ENCODE measurements around the gene SYNDIG1. TPM values are rescaled to one million over a fixed set of nuclear protein-coding genes. Genes with fewer than 3 reads are reported as not detected.

The SYNDIG1 gene
- polyA plus RNA-seq, 1 donor from 2014 or later: 0.22 TPM

- TF ChIP-seq EZH2 (IDR thresholded peaks at IDR 0.05; ENCODE audit: borderline replicate concordance, insufficient read depth, low read length, poor library complexity, severe bottlenecking): no peak
These were observed 49.6 kb upstream of the SYNDIG1 start (continued) for GRCh38 chr20:24419786-24420185.

- no peaks in the 10 kb centered on the region for H3K79me2 ChIP-seq (replicated peaks; ENCODE audit: insufficient read depth, low read length)
- no peaks in the 10 kb centered on the region for H3K36me3 ChIP-seq (ENCODE audit: insufficient read depth, low read length)
- H2AFZ ChIP-seq (ENCODE audit: low read depth, low read length): no peak overlapping the region
- H3F3A ChIP-seq (ENCODE audit: insufficient read depth, low read length, poor library complexity, severe bottlenecking): no peaks in the 10 kb centered on the region
- H3K4me3 ChIP-seq (ENCODE audit: low read length): no peak overlapping the region
- no peaks in the 10 kb centered on the region for H3K9me3 ChIP-seq (ENCODE audit: low read length)
- TF ChIP-seq REST (IDR thresholded peaks at IDR 0.05; ENCODE audit: borderline replicate concordance): no peak
- TF ChIP-seq MXI1 (conservative IDR thresholded peaks at IDR 0.05; ENCODE audit: poor library complexity, severe bottlenecking): no peak
- no peak for TF ChIP-seq RAD21 (conservative IDR thresholded peaks at IDR 0.05)
- no peak for TF ChIP-seq EP300 (conservative IDR thresholded peaks at IDR 0.05; ENCODE audit: poor library complexity, severe bottlenecking)
- no peak for TF ChIP-seq SMC3 (conservative IDR thresholded peaks at IDR 0.05; ENCODE audit: poor library complexity)
- TF ChIP-seq POLR2AphosphoS5 (IDR thresholded peaks at IDR 0.05): no peak
- no peak for TF ChIP-seq CTCF (IDR thresholded peaks at IDR 0.05; ENCODE audit: poor library complexity, severe bottlenecking)
- TF ChIP-seq EZH2 (IDR thresholded peaks at IDR 0.05; ENCODE audit: borderline replicate concordance, insufficient read depth, low read length, poor library complexity, severe bottlenecking): no peak
- no peak for TF ChIP-seq TAF1 (IDR thresholded peaks at IDR 0.05; ENCODE audit: low read depth)
- no peaks in the 10 kb centered on the region for H4K20me1 ChIP-seq (ENCODE audit: insufficient read depth)
- H3K27ac ChIP-seq (ENCODE audit: low read length): no peak overlapping the region
- H3K27me3 ChIP-seq (ENCODE audit: insufficient read depth, low read depth, low read length): no peaks in the 10 kb centered on the region
- no peak overlapping the region for H3K9ac ChIP-seq (ENCODE audit: low read length)
- no peak overlapping the region for H3K4me2 ChIP-seq (ENCODE audit: low read length)
- H3K9me2 ChIP-seq (ENCODE audit: insufficient read depth, low read length): no peaks in the 10 kb centered on the region
These were observed 48.9 kb upstream of the SYNDIG1 start for GRCh38 chr20:24420567-24420966.

GRCh38 chr20:24421071-24421470, 48.4 kb upstream of the SYNDIG1 start:
- Histone ChIP-seq H3K79me2 (replicated peaks; ENCODE audit: insufficient read depth, low read length) (no peaks in the 10 kb centered on the region), H4K20me1 (ENCODE audit: insufficient read depth) (no peaks in the 10 kb centered on the region), H3K27me3 (ENCODE audit: insufficient read depth, low read depth, low read length) (no peaks in the 10 kb centered on the region), H3K9me3 (ENCODE audit: low read length) (no peaks in the 10 kb centered on the region), H2AFZ (ENCODE audit: low read depth, low read length) (no peak overlapping the region), H3K27ac (ENCODE audit: low read length) (no peak overlapping the region), H3K4me2 (ENCODE audit: low read length) (no peak overlapping the region), H3F3A (ENCODE audit: insufficient read depth, low read length, poor library complexity, severe bottlenecking) (no peaks in the 10 kb centered on the region), H3K4me3 (ENCODE audit: low read length) (no peak overlapping the region), H3K36me3 (ENCODE audit: insufficient read depth, low read length) (no peaks in the 10 kb centered on the region), H3K9ac (ENCODE audit: low read length) (no peak overlapping the region), H3K9me2 (ENCODE audit: insufficient read depth, low read length) (no peaks in the 10 kb centered on the region)
- TF ChIP-seq MXI1 (conservative IDR thresholded peaks at IDR 0.05; ENCODE audit: poor library complexity, severe bottlenecking): no peak
- no peak for TF ChIP-seq POLR2AphosphoS5 (IDR thresholded peaks at IDR 0.05)
- TF ChIP-seq REST (IDR thresholded peaks at IDR 0.05; ENCODE audit: borderline replicate concordance): no peak
- no peak for TF ChIP-seq RAD21 (conservative IDR thresholded peaks at IDR 0.05)
- no peak for TF ChIP-seq TAF1 (IDR thresholded peaks at IDR 0.05; ENCODE audit: low read depth)
- no peak for TF ChIP-seq EZH2 (IDR thresholded peaks at IDR 0.05; ENCODE audit: borderline replicate concordance, insufficient read depth, low read length, poor library complexity, severe bottlenecking)
- no peak for TF ChIP-seq EP300 (conservative IDR thresholded peaks at IDR 0.05; ENCODE audit: poor library complexity, severe bottlenecking)
